Neural cell (in vitro differentiated cells): Measurements from ENCODE around the gene DDX52.

Experiments
- CTCF ChIP-seq: fragments of 450-650 bp; IDR thresholded peaks from 2 replicates; pipeline ENCODE4 v1.5.1; 2014; ENCODE audit warnings: antibody characterized with exemption, mild to moderate bottlenecking, moderate library complexity; ENCODE audit not compliant: poor library complexity, severe bottlenecking
- EP300 ChIP-seq: fragments of 450-650 bp; conservative IDR thresholded peaks from 2 replicates; pipeline ENCODE4 v1.6.1; 2014; ENCODE audit warnings: antibody characterized with exemption, mild to moderate bottlenecking, moderate library complexity; ENCODE audit not compliant: poor library complexity, severe bottlenecking

- TF ChIP-seq CTCF (no peak), EP300 (no peak)
Observed at GRCh38 chr17:37585066-37585465, 58.2 kb downstream of the DDX52 start.
